ENCODE results near the gene CDH22. TPM values are rescaled to one million over a fixed set of nuclear protein-coding genes. Genes with fewer than 3 reads are reported as not detected.

CDH22 gene
- total RNA-seq, 4 donors from 2014 or later, result 0.26 to 1.2 (median 0.35) TPM

GRCh38 chr20:46154305-46154704 lies 154.0 kb downstream of the CDH22 start:
- intact Hi-C loops (cut with DNase I; ENCODE audit: low total_unique reads), result no loop called here
- in situ Hi-C loops (cut with MboI; ENCODE audit: low sequenced_read_pairs in 4 of 4), result no loop called here
- ATAC-seq, result no peak
- Histone ChIP-seq H3K27me3 (peaks cover 0 to 11% (median 3%) of the 10 kb centered on the region in 3 donors), H3K27ac (no peak overlapping the region), H3K36me3 (no peaks in the 10 kb centered on the region), H3K9me3 (no peaks in the 10 kb centered on the region), H3K4me3 (no peak overlapping the region), H3K4me1 (no peaks in the 10 kb centered on the region)
- no peak for DNase-seq
- TF ChIP-seq POLR2A (IDR thresholded peaks at IDR 0.05), result no peak
- TF ChIP-seq CTCF (IDR thresholded peaks at IDR 0.05 in 4 of 5, conservative IDR thresholded peaks at IDR 0.05 in 1 of 5), result no peak

- no peak for TF ChIP-seq POLR2A (IDR thresholded peaks at IDR 0.05)
- no peak for TF ChIP-seq CTCF (IDR thresholded peaks at IDR 0.05 in 4 of 5, conservative IDR thresholded peaks at IDR 0.05 in 1 of 5)
- intact Hi-C loops (cut with DNase I; ENCODE audit: low total_unique reads) (no loop called here), in situ Hi-C loops (cut with MboI; ENCODE audit: low sequenced_read_pairs in 4 of 4) (no loop called here)
- Histone ChIP-seq H3K9me3 (no peaks in the 10 kb centered on the region), H3K27ac (no peak overlapping the region), H3K36me3 (no peaks in the 10 kb centered on the region), H3K4me1 (no peaks in the 10 kb centered on the region), H3K4me3 (no peak overlapping the region), H3K27me3 (peaks cover 0 to 7% (median 3%) of the 10 kb centered on the region in 3 donors)
- no peak for ATAC-seq
- DNase-seq, result no peak
Measured at GRCh38 chr20:46152824-46153586, 155.3 kb downstream of the CDH22 start.

- no peaks in the 10 kb centered on the region for H3K4me1 ChIP-seq
- intact Hi-C loops (cut with DNase I; ENCODE audit: low total_unique reads), result no loop called here
- DNase-seq (no peak), ATAC-seq (no peak)
- no peak overlapping the region for H3K4me3 ChIP-seq
- peaks cover 0 to 7% (median 3%) of the 10 kb centered on the region in 3 donors for H3K27me3 ChIP-seq
- no peaks in the 10 kb centered on the region for H3K9me3 ChIP-seq
- in situ Hi-C loops (cut with MboI; ENCODE audit: low sequenced_read_pairs in 4 of 4), result no loop called here
- H3K36me3 ChIP-seq, result no peaks in the 10 kb centered on the region
- no peak overlapping the region for H3K27ac ChIP-seq
- TF ChIP-seq POLR2A (IDR thresholded peaks at IDR 0.05) (no peak), CTCF (IDR thresholded peaks at IDR 0.05 in 4 of 5, conservative IDR thresholded peaks at IDR 0.05 in 1 of 5) (peak in 2 of 5 experiments; percentile 13 to 16)
Measured at GRCh38 chr20:46151936-46152335, 156.4 kb downstream of the CDH22 start.

GRCh38 chr20:46150943-46151342 lies 157.4 kb downstream of the CDH22 start:
- ATAC-seq (no peak), DNase-seq (no peak)
- intact Hi-C loops (cut with DNase I; ENCODE audit: low total_unique reads) (no loop called here), in situ Hi-C loops (cut with MboI; ENCODE audit: low sequenced_read_pairs in 4 of 4) (no loop called here)
- no peaks in the 10 kb centered on the region for H3K36me3 ChIP-seq
- peaks cover 0 to 7% (median 3%) of the 10 kb centered on the region in 3 donors for H3K27me3 ChIP-seq
- no peak overlapping the region for H3K27ac ChIP-seq
- TF ChIP-seq CTCF (IDR thresholded peaks at IDR 0.05 in 4 of 5, conservative IDR thresholded peaks at IDR 0.05 in 1 of 5) (no peak), POLR2A (IDR thresholded peaks at IDR 0.05) (no peak)
- no peak overlapping the region for H3K4me3 ChIP-seq
- no peaks in the 10 kb centered on the region for H3K4me1 ChIP-seq
- H3K9me3 ChIP-seq, result no peaks in the 10 kb centered on the region
